GM23248 (cell line): ENCODE measurements around the gene GLI1. TPM values are rescaled to one million over a fixed set of nuclear protein-coding genes. Genes with fewer than 3 reads are reported as not detected.
"Not testable (repeated sequence)": the region's sequence is repeated elsewhere in the genome, so short reads cannot be mapped to it uniquely, and the experiment has no call there.

Source experiments
- DNase-seq: peaks from one replicate; pipeline ENCODE4 v3.0.0-alpha.2; 2015
- H2AFZ ChIP-seq: fragments of 200-600 bp; sonication (generic); 2 replicates; pipeline ENCODE4 v1.6.1; 2016; ENCODE audit warnings: antibody characterized with exemption
- H3F3A ChIP-seq: fragments of 200-600 bp; sonication (generic); 2 replicates; pipeline ENCODE4 v1.6.1; 2016; ENCODE audit warnings: mild to moderate bottlenecking, antibody characterized with exemption, mixed run types; ENCODE audit not compliant: insufficient read depth
- H3K27ac ChIP-seq: fragments of 200-600 bp; sonication (generic); 2 replicates; pipeline ENCODE4 v1.5.1; 2016; ENCODE audit warnings: mild to moderate bottlenecking
- H3K27me3 ChIP-seq: fragments of 200-600 bp; sonication (generic); replicated peaks from 2 replicates; pipeline ENCODE4 v1.6.1; 2016; ENCODE audit warnings: mild to moderate bottlenecking; ENCODE audit not compliant: insufficient read depth
- H3K36me3 ChIP-seq: fragments of 200-600 bp; sonication (generic); 2 replicates; pipeline ENCODE4 v1.6.1; 2016; ENCODE audit warnings: low read depth, mild to moderate bottlenecking
- H3K4me1 ChIP-seq: fragments of 200-600 bp; sonication (generic); 2 replicates; pipeline ENCODE4 v1.6.1; 2016; ENCODE audit warnings: mild to moderate bottlenecking; ENCODE audit not compliant: insufficient read depth
- H3K4me2 ChIP-seq: fragments of 200-600 bp; sonication (generic); one replicate; pipeline ENCODE4 v1.6.1; 2016; ENCODE audit warnings: mild to moderate bottlenecking; ENCODE audit not compliant: unreplicated experiment
- H3K4me3 ChIP-seq: fragments of 200-600 bp; sonication (generic); 2 replicates; pipeline ENCODE4 v1.5.1; 2016; ENCODE audit warnings: mild to moderate bottlenecking
- H3K79me2 ChIP-seq: fragments of 200-600 bp; sonication (generic); 2 replicates; pipeline ENCODE4 v1.6.1; 2016; ENCODE audit warnings: mild to moderate bottlenecking; ENCODE audit not compliant: insufficient read depth
- H3K9ac ChIP-seq: fragments of 200-600 bp; sonication (generic); 2 replicates; pipeline ENCODE4 v1.6.1; 2016; ENCODE audit warnings: mild to moderate bottlenecking
- H3K9me2 ChIP-seq: fragments of 200-600 bp; sonication (generic); 2 replicates; pipeline ENCODE4 v1.6.1; 2016; ENCODE audit warnings: mixed run types, mild to moderate bottlenecking, moderate library complexity; ENCODE audit not compliant: insufficient read depth
- H3K9me3 ChIP-seq: fragments of 200-600 bp; sonication (generic); one replicate; pipeline ENCODE4 v1.6.1; 2017; ENCODE audit warnings: low read depth
- H4K20me1 ChIP-seq: fragments of 200-600 bp; sonication (generic); 2 replicates; pipeline ENCODE4 v1.6.0; 2016; ENCODE audit not compliant: insufficient read depth
- EZH2 ChIP-seq: fragments of 200-600 bp; sonication (generic); IDR thresholded peaks from 2 replicates; pipeline ENCODE4 v1.6.1; 2018; ENCODE audit warnings: antibody characterized with exemption, mild to moderate bottlenecking; ENCODE audit not compliant: insufficient read depth, poor library complexity, severe bottlenecking
- EZH2phosphoT487 ChIP-seq: fragments of 200-600 bp; sonication (generic); IDR thresholded peaks from 2 replicates; pipeline ENCODE4 v1.6.1; 2018; ENCODE audit warnings: antibody characterized with exemption, moderate library complexity, mild to moderate bottlenecking, low read depth; ENCODE audit not compliant: insufficient read depth
- WGBS, 2 experiments: methylation state at CpG; one replicate each; pipeline ENCODE4 v1.1.6; 2015 to 2017; ENCODE audit warnings: low lambda C conversion rate in 2 of 2, low coverage in 1 of 2; ENCODE audit errors: missing lambda C conversion rate in 2 of 2; 5-methylcytosine and 5-hydroxymethylcytosine counted together
- in situ Hi-C: fragments of 300-500 bp; cut with MboI; formaldehyde crosslinking; loops from 2 replicates; pipeline ENCODE4 v1.15.0; 2020
- polyA plus RNA-seq: library from polyadenylated mRNA; unstranded; fragments of >200 nt; fragmentation: Nextera tagmentation; extraction: Ambion mirVana; gene quantifications from 2 replicates; pipeline ENCODE4 v1.2.1, GENCODE V29; 2016
- total RNA-seq: library from RNA; depleted of rRNA; stranded (reverse); fragments of >200 nt; shearing (Covaris generic); gene quantifications from 2 replicates; pipeline ENCODE4 v1.2.3, GENCODE V29; 2014

The GLI1 gene
- total and polyA plus RNA-seq, 2 experiments from 2014 or later = 1.0 to 1.8 TPM

DNA sequence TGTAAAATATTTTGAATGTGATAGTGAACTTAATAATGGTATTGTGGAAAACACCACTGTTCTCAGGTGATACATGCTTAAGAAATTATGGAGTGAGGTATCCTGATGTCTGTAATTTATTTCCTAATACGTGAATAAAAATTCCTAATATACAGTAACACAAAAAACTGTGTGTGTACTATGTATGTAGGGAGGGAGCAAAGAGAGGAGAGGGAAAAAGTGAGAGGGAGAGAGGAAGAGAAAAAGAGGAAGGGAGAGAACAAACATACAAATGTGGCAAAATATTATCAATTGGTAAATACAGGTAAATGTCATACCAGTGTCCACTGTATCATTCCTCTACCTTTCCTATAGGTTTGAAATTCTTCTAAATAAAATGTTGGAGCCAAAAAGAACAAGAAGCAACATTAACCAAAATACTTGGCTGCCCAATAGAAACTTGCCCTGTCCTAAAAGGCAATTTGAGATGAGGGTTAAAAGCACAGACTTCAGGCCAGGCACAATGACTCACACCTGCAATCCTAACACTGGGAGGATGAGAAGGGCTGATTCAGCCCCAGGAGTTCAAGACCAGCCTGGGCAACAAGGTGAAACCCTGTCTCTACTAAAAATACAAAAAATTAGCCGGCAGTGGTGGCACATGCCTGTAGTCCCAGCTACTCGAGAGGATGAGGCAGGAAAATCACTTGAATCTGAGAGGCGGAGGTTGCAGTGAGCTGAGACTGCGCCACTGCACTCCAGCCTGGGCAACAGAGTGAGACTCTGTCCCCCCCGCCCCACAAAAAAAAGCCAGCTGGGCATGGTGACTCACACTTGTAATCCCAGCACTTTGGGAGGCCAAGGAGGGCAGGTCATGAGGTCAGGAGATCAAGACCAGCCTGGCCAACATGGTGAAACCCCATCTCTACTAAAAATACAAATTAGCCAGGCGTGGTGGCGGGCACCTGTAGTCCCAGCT, 43.3 kb upstream of the GLI1 start:
- H3F3A ChIP-seq = peaks cover 4% of the 10 kb centered on the region; the same call in 1 of the 2 replicates
- no peak overlapping the region for H2AFZ ChIP-seq
- WGBS, 2 experiments = 73 to 85% methylated on average over 7 to 8 of the region's 8 CpGs
- no peak overlapping the region for H3K4me3 ChIP-seq
- H3K9me3 ChIP-seq = no peaks in the 10 kb centered on the region
- TF ChIP-seq EZH2 (no peak), EZH2phosphoT487 (no peak)
- H3K27me3 ChIP-seq = no peaks in the 10 kb centered on the region
- H3K27ac ChIP-seq = peak overlapping the region; percentile 9; the same call in 1 of the 2 replicates
- H3K4me1 ChIP-seq = peaks cover 8% of the 10 kb centered on the region
- no peaks in the 10 kb centered on the region for H4K20me1 ChIP-seq
- H3K36me3 ChIP-seq = no peaks in the 10 kb centered on the region
- DNase-seq = peak; percentile 65
- H3K4me2 ChIP-seq = no peak overlapping the region
- peaks cover 98% of the 10 kb centered on the region for H3K79me2 ChIP-seq
- H3K9ac ChIP-seq = no peak overlapping the region
- no peaks in the 10 kb centered on the region for H3K9me2 ChIP-seq
- in situ Hi-C loops = no loop called here

DNA sequence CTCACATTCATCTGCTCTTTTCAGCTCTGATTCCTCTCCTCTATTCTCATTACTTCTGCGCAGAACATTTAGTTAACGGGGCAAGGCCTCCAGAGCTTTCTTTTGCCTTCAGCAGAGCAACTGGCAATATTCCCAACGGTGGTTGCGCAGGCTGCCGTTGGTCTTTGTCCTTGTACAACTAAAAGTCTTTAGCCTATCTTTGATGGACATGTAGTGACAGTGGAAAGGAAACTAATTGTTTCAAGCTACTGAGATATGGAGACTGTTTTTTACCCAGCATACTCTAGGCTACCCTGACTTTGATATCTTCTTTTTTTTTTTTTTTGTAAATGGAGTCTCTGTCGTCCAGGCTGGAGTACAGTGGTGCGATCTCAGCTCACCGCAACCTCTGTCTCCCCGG, 41.3 kb upstream of the GLI1 start:
- no peak overlapping the region for H3K27ac ChIP-seq
- H4K20me1 ChIP-seq = no peaks in the 10 kb centered on the region
- no peaks in the 10 kb centered on the region for H3K9me2 ChIP-seq
- H3K4me2 ChIP-seq = no peak overlapping the region
- WGBS, 2 experiments = 96 to 99% methylated on average over 9 of the region's 9 CpGs
- no peak overlapping the region for H2AFZ ChIP-seq
- TF ChIP-seq EZH2 (no peak), EZH2phosphoT487 (no peak)
- H3K4me1 ChIP-seq = peaks cover 8% of the 10 kb centered on the region
- in situ Hi-C loops = no loop called here
- peaks cover 4% of the 10 kb centered on the region; the same call in 1 of the 2 replicates for H3F3A ChIP-seq
- H3K9ac ChIP-seq = no peak overlapping the region
- no peaks in the 10 kb centered on the region for H3K36me3 ChIP-seq
- no peak overlapping the region for H3K4me3 ChIP-seq
- no peak for DNase-seq
- no peaks in the 10 kb centered on the region for H3K27me3 ChIP-seq
- no peaks in the 10 kb centered on the region for H3K9me3 ChIP-seq
- H3K79me2 ChIP-seq = peaks cover 98% of the 10 kb centered on the region

DNA sequence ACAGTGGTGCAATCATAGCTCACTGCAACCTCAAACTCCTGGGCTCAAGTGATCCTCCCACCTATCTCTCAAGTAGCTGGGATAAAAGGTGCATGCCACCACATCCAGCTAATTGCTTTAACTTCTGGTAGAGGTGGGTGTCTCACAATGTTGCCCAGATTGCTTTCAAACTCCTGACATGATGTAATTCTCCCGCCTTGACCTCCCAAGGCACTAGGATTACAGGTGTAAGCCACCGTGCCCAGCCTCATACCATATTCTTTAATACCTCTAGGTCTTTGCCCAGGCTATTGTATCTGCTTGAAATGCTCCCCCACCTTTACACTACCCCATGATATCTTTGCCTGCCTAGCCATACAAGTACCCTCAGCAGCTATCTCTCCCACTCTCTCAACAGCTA, 40.1 kb upstream of the GLI1 start:
- no peak for DNase-seq
- H3K27ac ChIP-seq = no peak overlapping the region
- no peak overlapping the region for H3K4me3 ChIP-seq
- peaks cover 8% of the 10 kb centered on the region for H3K4me1 ChIP-seq
- WGBS, 2 experiments = 90 to 100% methylated on average over 2 of the region's 2 CpGs
- H3K36me3 ChIP-seq = no peaks in the 10 kb centered on the region
- no peaks in the 10 kb centered on the region for H3K27me3 ChIP-seq
- TF ChIP-seq EZH2 (no peak), EZH2phosphoT487 (no peak)
- no peak overlapping the region for H2AFZ ChIP-seq
- H3K4me2 ChIP-seq = no peak overlapping the region
- no peaks in the 10 kb centered on the region for H3K9me2 ChIP-seq
- in situ Hi-C loops = no loop called here
- no peaks in the 10 kb centered on the region for H3K9me3 ChIP-seq
- no peak overlapping the region for H3K9ac ChIP-seq
- no peaks in the 10 kb centered on the region for H4K20me1 ChIP-seq
- H3K79me2 ChIP-seq = peaks cover 98% of the 10 kb centered on the region
- peaks cover 4% of the 10 kb centered on the region; the same call in 1 of the 2 replicates for H3F3A ChIP-seq

DNA sequence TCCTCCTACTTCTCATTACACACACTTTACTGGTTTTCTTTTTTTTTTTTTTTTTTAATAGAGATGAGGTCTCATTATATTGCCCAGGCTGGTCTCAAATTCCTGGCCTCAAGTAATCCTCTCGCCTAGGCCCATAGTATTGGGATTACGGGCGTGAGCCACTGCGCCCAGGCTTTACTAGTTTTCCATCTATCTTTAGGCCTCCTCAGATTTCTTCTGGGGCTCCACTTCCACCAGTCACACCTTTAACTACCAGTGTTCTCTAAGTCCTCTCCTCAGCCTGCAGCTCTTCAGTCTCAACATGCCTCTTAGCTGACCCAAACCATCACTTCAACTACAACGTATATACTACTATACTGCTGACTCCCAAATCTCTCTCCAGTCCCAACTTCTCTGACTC, 39.1 kb upstream of the GLI1 start:
- no peak overlapping the region for H3K4me3 ChIP-seq
- peaks cover 8% of the 10 kb centered on the region for H3K4me1 ChIP-seq
- H3K9me2 ChIP-seq = no peaks in the 10 kb centered on the region
- WGBS, 2 experiments = 95 to 99% methylated on average over 5 of the region's 5 CpGs
- no peaks in the 10 kb centered on the region for H3K36me3 ChIP-seq
- DNase-seq = no peak
- TF ChIP-seq EZH2phosphoT487 (no peak), EZH2 (no peak)
- H3K27ac ChIP-seq = no peak overlapping the region
- no peaks in the 10 kb centered on the region for H3K9me3 ChIP-seq
- no peaks in the 10 kb centered on the region for H3K27me3 ChIP-seq
- H3K9ac ChIP-seq = no peak overlapping the region
- peaks cover 4% of the 10 kb centered on the region; the same call in 1 of the 2 replicates for H3F3A ChIP-seq
- H4K20me1 ChIP-seq = no peaks in the 10 kb centered on the region
- no peak overlapping the region for H2AFZ ChIP-seq
- no peak overlapping the region for H3K4me2 ChIP-seq
- peaks cover 98% of the 10 kb centered on the region for H3K79me2 ChIP-seq
- in situ Hi-C loops = no loop called here

DNA sequence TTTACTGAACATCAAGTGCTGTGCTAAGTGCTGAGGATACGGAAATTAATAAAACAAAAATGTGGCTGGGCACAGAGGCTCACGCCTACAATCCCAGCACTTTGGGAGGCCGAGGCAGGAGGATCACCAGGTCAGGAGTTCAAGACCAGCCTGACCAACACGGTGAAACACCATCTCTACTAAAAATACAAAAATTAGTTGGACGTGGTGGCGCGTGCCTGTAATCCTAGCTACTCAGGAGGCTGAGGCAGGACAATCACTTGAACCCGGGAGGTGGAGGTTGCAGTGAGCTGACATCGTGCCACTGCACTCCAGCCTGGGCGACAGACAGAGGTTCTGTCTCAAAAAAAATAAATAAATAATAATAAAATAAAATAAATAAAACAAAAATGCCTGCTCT, 32.6 kb upstream of the GLI1 start:
- H3K9me3 ChIP-seq, H3K27ac ChIP-seq, in situ Hi-C loops, H4K20me1 ChIP-seq, H3K4me2 ChIP-seq, H2AFZ ChIP-seq, H3K27me3 ChIP-seq, H3K4me1 ChIP-seq, H3K9me2 ChIP-seq, H3K4me3 ChIP-seq, DNase-seq, H3K9ac ChIP-seq, H3K36me3 ChIP-seq: not testable (repeated sequence)
- Histone ChIP-seq H3F3A (peaks cover 11% of the 10 kb centered on the region), H3K79me2 (peaks cover 83% of the 10 kb centered on the region)
- 92 to 95% methylated on average over 10 of the region's 10 CpGs for WGBS, 2 experiments
